Measurements from ENCODE around the gene ZNF804B.

DNA sequence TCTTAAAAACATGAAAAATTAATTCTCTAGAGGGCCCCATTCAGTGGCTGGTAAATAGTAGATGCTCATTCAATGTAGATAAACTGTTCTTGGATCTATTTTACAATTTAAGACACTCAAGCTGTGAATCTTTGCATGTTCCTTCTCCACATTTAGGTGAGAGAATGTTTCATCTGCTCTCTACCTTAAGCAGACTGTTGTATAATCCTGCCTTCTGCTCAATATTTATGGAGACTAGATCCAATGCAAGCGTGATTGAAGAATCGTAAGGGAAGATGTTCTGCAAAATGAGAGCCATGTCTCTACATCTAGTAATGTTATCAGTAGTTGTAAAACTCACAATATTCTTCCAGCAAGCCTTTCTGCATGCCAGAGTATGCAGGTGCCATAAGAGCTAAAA lies 151.0 kb downstream of the ZNF804B start:
- TF ChIP-seq, protein P1, sequence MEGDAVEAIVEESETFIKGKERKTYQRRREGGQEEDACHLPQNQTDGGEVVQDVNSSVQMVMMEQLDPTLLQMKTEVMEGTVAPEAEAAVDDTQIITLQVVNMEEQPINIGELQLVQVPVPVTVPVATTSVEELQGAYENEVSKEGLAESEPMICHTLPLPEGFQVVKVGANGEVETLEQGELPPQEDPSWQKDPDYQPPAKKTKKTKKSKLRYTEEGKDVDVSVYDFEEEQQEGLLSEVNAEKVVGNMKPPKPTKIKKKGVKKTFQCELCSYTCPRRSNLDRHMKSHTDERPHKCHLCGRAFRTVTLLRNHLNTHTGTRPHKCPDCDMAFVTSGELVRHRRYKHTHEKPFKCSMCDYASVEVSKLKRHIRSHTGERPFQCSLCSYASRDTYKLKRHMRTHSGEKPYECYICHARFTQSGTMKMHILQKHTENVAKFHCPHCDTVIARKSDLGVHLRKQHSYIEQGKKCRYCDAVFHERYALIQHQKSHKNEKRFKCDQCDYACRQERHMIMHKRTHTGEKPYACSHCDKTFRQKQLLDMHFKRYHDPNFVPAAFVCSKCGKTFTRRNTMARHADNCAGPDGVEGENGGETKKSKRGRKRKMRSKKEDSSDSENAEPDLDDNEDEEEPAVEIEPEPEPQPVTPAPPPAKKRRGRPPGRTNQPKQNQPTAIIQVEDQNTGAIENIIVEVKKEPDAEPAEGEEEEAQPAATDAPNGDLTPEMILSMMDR (IDR thresholded peaks at IDR 0.05) = no peak
- TF ChIP-seq POLR2A (IDR thresholded peaks at IDR 0.05) = no peak
